Renal cortex interstitium (tissue), 11 donors: Measurements from ENCODE around the gene PAX5. TPM values are rescaled to one million over a fixed set of nuclear protein-coding genes. Genes with fewer than 3 reads are reported as not detected.

Experiments used
- DNase-seq, 11 donors: peaks; one replicate each; pipeline ENCODE4 v3.0.0-alpha.2; 2013; ENCODE audit warnings: low read depth in 9 of 11, low spot score in 4 of 11; ENCODE audit errors: extremely low read depth in 1 of 11
- polyA plus RNA-seq, 3 donors: library from polyadenylated mRNA; unstranded; fragments of 120-200 nt; gene quantifications; one replicate each; pipeline ENCODE4 v1.2.1, GENCODE V29; 2013; ENCODE audit not compliant: insufficient read length in 3 of 3

PAX5 gene
- polyA plus RNA-seq, 3 donors, result 0.09 to 0.22 (median 0.17) TPM

GRCh38 chr9:37027582-37028419, 6.3 kb downstream of the PAX5 start:
- DNase-seq, result peak; percentile 78 to 93 (median 89)

DNA sequence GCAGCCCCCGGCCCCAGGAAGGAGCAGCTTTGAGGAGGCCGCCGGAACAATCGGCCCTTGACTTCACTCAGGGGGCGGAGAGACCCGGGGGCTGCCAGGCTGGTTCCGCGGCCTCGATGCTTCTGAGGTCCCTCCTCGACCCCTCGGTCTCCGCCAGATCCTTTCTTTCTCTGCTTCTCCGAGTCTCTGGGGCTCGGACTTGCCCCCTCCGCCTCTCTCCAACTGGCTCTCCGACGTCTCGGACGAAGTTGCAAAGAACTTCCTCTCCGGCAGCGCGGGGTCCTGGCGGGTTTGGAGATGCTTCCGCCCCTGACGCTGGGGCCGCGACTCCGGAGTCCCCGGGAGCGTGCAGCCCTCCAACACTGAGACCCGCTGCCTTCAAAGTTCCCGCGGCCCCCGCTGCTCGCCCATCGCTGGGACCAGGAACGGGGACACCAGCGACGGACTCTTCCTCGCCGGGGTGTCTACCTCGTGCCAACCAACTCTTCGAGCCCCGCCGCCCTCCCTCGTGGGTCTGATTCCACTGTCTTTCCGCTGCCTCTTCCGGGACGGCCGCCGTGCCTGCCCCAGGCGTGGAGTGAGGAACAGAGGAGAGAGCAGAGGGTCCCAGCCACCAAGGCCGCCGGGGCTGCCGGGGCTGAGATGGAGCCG, 7.0 kb downstream of the PAX5 start:
- DNase-seq, result no peak

DNA sequence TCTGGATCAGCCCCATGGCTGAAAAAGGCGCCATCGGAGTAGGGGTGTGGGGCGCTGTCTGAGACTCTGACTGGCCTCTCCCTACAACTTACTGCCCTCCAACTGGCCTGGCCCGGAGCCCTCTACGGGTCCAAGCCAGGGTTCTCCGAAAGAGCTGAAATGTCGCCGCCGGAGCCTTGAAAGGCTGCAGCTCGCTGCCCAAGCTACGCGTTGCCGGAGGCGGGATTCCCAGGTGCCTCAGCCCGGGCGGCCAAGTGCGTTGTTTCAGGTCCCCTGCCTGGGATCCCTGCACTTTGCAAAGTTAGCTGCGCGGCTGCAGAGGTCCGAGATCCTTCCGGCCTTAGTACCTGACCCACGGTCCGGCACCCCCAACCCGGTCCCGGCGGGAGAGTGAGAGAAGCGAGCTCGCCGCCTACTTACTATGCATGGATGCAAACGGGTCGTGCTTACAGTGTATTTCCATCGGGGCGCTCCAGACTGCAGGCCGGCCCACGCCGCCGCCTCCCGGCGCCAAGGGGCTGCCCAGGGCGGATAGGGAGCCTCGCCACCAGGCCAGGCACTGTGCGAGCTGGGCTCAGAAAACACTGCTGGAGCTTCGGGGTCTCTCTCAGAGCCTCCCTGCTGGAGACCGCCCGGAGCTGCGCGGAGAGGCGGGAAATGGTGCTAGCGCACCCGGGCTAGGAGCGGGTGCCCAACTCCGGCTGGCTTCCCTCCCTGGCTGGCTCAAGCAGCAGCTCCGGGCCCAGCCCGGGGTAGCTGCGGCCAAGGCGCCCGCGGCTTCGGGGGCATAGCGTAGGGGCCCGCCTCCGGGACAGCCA, 7.7 kb downstream of the PAX5 start:
- DNase-seq, result no peak

GRCh38 chr9:37025823-37026112, 8.3 kb downstream of the PAX5 start:
- DNase-seq, result no peak

- DNase-seq, result no peak
Measured at GRCh38 chr9:37025071-37025822, 8.8 kb downstream of the PAX5 start.

- DNase-seq, result no peak
Measured at GRCh38 chr9:37017546-37017945, 16.5 kb downstream of the PAX5 start.

DNA sequence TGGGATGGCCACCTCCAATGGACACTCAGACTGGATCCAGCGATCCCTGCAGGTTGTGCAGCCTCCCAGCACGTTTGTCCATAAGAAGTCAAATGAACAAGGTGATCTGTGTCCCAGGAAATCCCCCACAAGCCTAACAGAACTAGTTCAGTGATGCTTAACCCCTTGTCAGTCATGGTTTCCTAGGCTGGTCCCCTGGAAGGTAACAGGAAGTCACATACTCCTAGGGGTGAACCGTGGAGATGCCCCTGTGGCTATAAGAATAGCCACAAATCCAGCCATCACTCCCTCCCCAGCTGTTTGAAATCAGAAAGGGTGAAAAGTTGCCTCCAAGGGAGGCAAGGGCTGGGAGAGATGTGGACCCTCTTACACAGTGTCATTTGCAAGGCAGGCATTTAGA, 22.5 kb downstream of the PAX5 start:
- DNase-seq, result no peak

DNA sequence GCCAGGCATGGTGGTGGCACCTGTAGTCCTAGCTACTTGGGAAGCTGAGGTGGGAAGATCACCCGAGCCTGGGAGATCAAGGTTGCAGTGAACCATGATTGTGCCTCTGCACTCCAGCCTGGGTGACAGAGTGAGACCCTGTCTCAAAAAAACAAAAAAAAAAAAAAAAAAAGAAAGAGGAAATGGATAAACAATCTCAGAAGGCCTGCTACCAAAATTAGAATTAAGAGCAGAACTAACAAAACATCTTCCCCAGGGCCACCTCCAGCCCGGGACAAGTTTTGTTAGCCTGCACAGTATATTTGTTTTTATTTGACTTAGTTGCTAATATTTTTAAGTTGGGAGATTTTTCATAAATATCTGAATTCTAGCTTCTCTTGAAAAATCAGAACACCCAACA, 23.1 kb downstream of the PAX5 start:
- DNase-seq, result no peak

- no peak for DNase-seq
Measured at GRCh38 chr9:37010180-37010579, 23.9 kb downstream of the PAX5 start.

GRCh38 chr9:37007295-37007694, 26.8 kb downstream of the PAX5 start:
- no peak for DNase-seq

GRCh38 chr9:37005517-37006140, 28.4 kb downstream of the PAX5 start:
- no peak for DNase-seq

DNA sequence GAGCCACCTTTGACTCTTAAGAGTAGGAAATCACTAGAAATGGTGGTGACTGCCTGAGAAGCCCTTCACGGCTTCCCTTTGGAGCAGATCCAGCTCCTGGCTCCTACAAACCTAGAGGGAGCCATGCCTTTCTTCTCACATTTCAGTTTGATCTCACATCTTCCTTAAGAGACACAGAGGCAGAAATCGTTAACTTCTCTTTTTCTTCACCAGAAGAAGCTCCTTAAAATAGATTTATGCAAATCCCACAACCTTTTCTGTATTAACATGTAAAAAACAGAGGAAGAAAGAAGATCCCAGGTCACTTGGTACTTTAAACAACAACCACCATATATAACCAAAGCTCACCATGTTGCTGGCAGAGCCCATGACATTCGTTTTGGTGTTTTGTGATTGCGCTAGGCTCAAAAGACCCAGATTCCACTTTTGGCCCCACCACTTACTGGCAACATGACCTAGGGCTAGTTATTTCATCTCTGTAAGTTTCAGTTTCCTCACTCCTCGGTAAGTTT, 29.6 kb downstream of the PAX5 start:
- no peak for DNase-seq

GRCh38 chr9:37002413-37003217, 31.5 kb downstream of the PAX5 start:
- DNase-seq, result no peak

DNA sequence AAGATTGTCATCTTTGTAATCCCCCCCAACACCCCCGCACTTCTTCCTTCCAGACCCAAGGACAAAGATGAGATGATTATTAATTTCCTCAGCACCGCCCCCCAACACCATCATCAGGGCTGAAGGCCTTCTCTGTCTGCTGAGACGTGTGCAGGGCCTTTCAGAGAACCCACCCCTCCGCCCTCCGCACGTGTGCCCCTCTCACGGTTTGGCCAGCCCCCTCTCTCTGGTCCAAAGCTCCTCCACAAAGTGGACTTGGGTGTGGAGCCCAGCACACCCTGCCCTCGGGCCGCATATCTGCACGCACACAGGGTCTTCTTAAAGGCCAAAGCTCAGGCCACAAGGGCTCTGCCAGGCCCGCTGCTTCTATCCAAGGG, 32.0 kb downstream of the PAX5 start:
- no peak for DNase-seq

DNA sequence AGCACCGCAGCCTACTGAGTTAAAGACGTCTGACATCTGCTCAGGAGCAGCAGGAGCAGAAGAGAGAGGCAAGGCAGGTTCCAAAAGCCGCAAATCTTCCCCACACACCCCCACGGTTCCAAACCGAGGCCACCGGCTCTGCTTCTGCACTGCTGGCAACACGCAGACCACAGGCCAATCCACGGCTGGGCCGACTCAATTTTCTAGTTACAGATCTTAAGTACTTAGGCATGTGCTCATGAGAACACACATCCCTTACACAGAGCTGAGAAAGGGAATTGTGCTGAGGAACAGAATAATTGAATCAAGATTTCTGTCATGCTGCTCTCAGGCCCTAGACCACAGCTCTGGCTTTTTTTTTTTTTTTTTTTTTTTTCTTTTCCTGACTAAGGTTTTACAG, 32.6 kb downstream of the PAX5 start:
- DNase-seq, result peak in 1 of 11 donors; percentile 22

- no peak for DNase-seq
Measured at GRCh38 chr9:36999728-37000333, 34.2 kb downstream of the PAX5 start.

- DNase-seq, result no peak
Measured at GRCh38 chr9:36997414-36997813, 36.7 kb downstream of the PAX5 start.

GRCh38 chr9:36996706-36997086, 37.4 kb downstream of the PAX5 start:
- DNase-seq, result no peak
